Endothelial cell of umbilical vein (primary cell): ENCODE measurements around the gene PBX2. TPM values are rescaled to one million over a fixed set of nuclear protein-coding genes. Genes with fewer than 3 reads are reported as not detected.

Experiments
- BruUV-seq: library from RNA; stranded (reverse); fragments of 400-500 nt; replicated peaks from 2 replicates; lab custom pipeline; 2021; lab: Mats Ljungman, UMichigan
- CTCF ChIA-PET: fragments of 300-600, 350-600 bp; sonication (Branson Sonifier 250); formaldehyde crosslinking; loops from one replicate; lab custom pipeline; 2021; ENCODE audit warnings: antibody characterized with exemption, inconsistent platforms; lab: Charles Lee
- POLR2A ChIA-PET: fragments of 300-600, 350-600 bp; sonication (Branson Sonifier 250); formaldehyde crosslinking; loops from one replicate; lab custom pipeline; 2021; ENCODE audit warnings: antibody characterized with exemption, inconsistent platforms; lab: Charles Lee
- DNase-seq: peaks from one replicate; pipeline ENCODE4 v3.0.0-alpha.2; 2011; ENCODE audit warnings: low read depth, low spot score
- FAIRE-seq: peaks from 2 replicates; lab custom pipeline; 2011; peaks lifted over from hg19 to GRCh38; lab: Jason Lieb, UNC
- H2AFZ ChIP-seq: 2 replicates; pipeline ENCODE4 v1.6.0; 2012; ENCODE audit warnings: low read depth, low read length, control low read depth, inconsistent platforms
- H3K27ac ChIP-seq: 2 replicates; pipeline ENCODE4 v1.5.1; 2011; ENCODE audit warnings: low read depth, mild to moderate bottlenecking, control low read depth, low read length, moderate library complexity; ENCODE audit not compliant: insufficient read depth
- H3K27me3 ChIP-seq, 2 experiments: 2 replicates each; pipeline versions ENCODE4 v1.6.0 to v1.6.1; 2011; ENCODE audit warnings: low read length in 2 of 2, mixed read lengths in 1 of 2; ENCODE audit not compliant: control insufficient read depth in 2 of 2, insufficient read depth in 2 of 2
- H3K36me3 ChIP-seq, 2 experiments: 2 replicates in 1 of 2; 3 replicates in 1 of 2; pipeline ENCODE4 v1.5.1; 2011; ENCODE audit warnings: low read length in 2 of 2, mild to moderate bottlenecking in 1 of 2, moderate library complexity in 1 of 2; ENCODE audit not compliant: control insufficient read depth in 2 of 2, insufficient read depth in 2 of 2; ENCODE audit errors: extremely low read depth in 1 of 2
- H3K4me1 ChIP-seq: 3 replicates; pipeline ENCODE4 v1.5.1; 2011; ENCODE audit warnings: mild to moderate bottlenecking, low read length; ENCODE audit not compliant: control insufficient read depth, insufficient read depth; ENCODE audit errors: extremely low read depth
- H3K4me2 ChIP-seq: 2 replicates; pipeline ENCODE4 v1.6.1; 2011; ENCODE audit warnings: low read length, control low read depth, mixed read lengths; ENCODE audit not compliant: insufficient read depth
- H3K4me3 ChIP-seq, 3 experiments: fragments of 200-600 bp in 1 of 3; sonication (generic), shearing (Covaris generic) in 1 of 3; replicated peaks in 1 of 3; 2 replicates each; pipeline ENCODE4 v1.5.1; 2011 to 2016; ENCODE audit warnings: control low read depth in 3 of 3, low read length in 3 of 3, mild to moderate bottlenecking in 2 of 3, inconsistent platforms in 1 of 3, low read depth in 1 of 3, moderate library complexity in 1 of 3; ENCODE audit not compliant: insufficient read depth in 1 of 3
- H3K79me2 ChIP-seq: 2 replicates; pipeline ENCODE4 v1.6.0; 2012; ENCODE audit warnings: low read length, inconsistent platforms; ENCODE audit not compliant: control insufficient read depth, insufficient read depth
- H3K9ac ChIP-seq: replicated peaks from 2 replicates; pipeline ENCODE3; 2011; ENCODE audit warnings: low read length, control low read depth; ENCODE audit not compliant: insufficient read depth; ENCODE audit errors: extremely low read depth
- H3K9me1 ChIP-seq: replicated peaks from 3 replicates; pipeline ENCODE4 v1.6.0; 2011; ENCODE audit warnings: mild to moderate bottlenecking, low read length; ENCODE audit not compliant: control insufficient read depth, insufficient read depth; ENCODE audit errors: extremely low read depth
- H3K9me3 ChIP-seq: replicated peaks from 2 replicates; pipeline ENCODE4 v1.5.1; 2012; ENCODE audit warnings: low read length, inconsistent platforms; ENCODE audit not compliant: control insufficient read depth, insufficient read depth
- H4K20me1 ChIP-seq: replicated peaks from 2 replicates; pipeline ENCODE3; 2011; ENCODE audit warnings: mild to moderate bottlenecking, low read length; ENCODE audit not compliant: control insufficient read depth, insufficient read depth; ENCODE audit errors: extremely low read depth
- CTCF ChIP-seq, 2 donors: IDR thresholded peaks; 1 replicate in 1 of 2; 2 replicates in 1 of 2; pipeline ENCODE4 v1.5.1; 2011; ENCODE audit warnings: low read length in 2 of 2, mild to moderate bottlenecking in 2 of 2, moderate library complexity in 2 of 2, control low read depth in 1 of 2, inconsistent platforms in 1 of 2, low read depth in 1 of 2; ENCODE audit not compliant: insufficient read depth in 1 of 2; ENCODE audit errors: extremely low read depth in 1 of 2
- EZH2 ChIP-seq: IDR thresholded peaks from 2 replicates; pipeline ENCODE4 v1.6.1; 2012; ENCODE audit warnings: borderline replicate concordance, low read depth, mild to moderate bottlenecking, moderate library complexity, low read length, inconsistent platforms; ENCODE audit not compliant: severe bottlenecking
- FOS ChIP-seq: IDR thresholded peaks from 2 replicates; pipeline ENCODE4 v1.6.1; 2011; ENCODE audit warnings: mild to moderate bottlenecking, low read length, moderate library complexity, borderline replicate concordance; ENCODE audit not compliant: insufficient read depth
- GATA2 ChIP-seq: IDR thresholded peaks from 2 replicates; pipeline ENCODE4 v1.7.0; 2011; ENCODE audit warnings: low read depth, mild to moderate bottlenecking, moderate library complexity, mixed read lengths, low read length; ENCODE audit not compliant: insufficient read length, insufficient read depth
- JUN ChIP-seq: IDR thresholded peaks from 2 replicates; pipeline ENCODE4 v1.6.1; 2011; ENCODE audit warnings: borderline replicate concordance, low read depth; ENCODE audit not compliant: insufficient read length, insufficient read depth
- MAX ChIP-seq: IDR thresholded peaks from 2 replicates; pipeline ENCODE4 v1.6.1; 2011; ENCODE audit not compliant: insufficient read depth, insufficient read length
- MYC ChIP-seq: IDR thresholded peaks from one replicate; pipeline ENCODE4 v1.6.1; 2011; ENCODE audit warnings: mild to moderate bottlenecking, low read depth, low read length
- POLR2A ChIP-seq: IDR thresholded peaks from 2 replicates; pipeline ENCODE4 v1.6.1; 2012; ENCODE audit warnings: low read depth, mild to moderate bottlenecking, control low read depth, low read length
- POLR2AphosphoS5 ChIP-seq: IDR thresholded peaks from 2 replicates; pipeline ENCODE4 v1.6.1; 2012; ENCODE audit warnings: low read depth, mild to moderate bottlenecking, control low read depth, low read length, moderate library complexity; ENCODE audit not compliant: insufficient read depth
- dilution Hi-C: fragments of 300-500 bp; cut with MboI; formaldehyde crosslinking; loops from one replicate; pipeline ENCODE4 v1.15.0; 2019; ENCODE audit warnings: low sequenced_read_pairs; ENCODE audit not compliant: extremely low pct_ligation_motif_present
- intact Hi-C: fragments of 100-400 bp; cut with micrococcal nuclease; formaldehyde crosslinking; loops from one replicate; pipeline ENCODE4 v1.10.0; 2022
- polyA plus RNA-seq, 4 experiments: library from polyadenylated mRNA; depleted of rRNA in 3 of 4; stranded (reverse) in 3 of 4; unstranded in 1 of 4; fragments of >200 nt; gene quantifications; 2 replicates each; pipeline versions ENCODE4 v1.2.1 to v1.2.3, GENCODE V29; 2011 to 2012; ENCODE audit warnings: missing spikeins in 1 of 4
- total RNA-seq: library from RNA; stranded (reverse); gene quantifications from 2 replicates; pipeline ENCODE4 v1.2.3, GENCODE V29; 2021

Gene PBX2
- total and polyA plus RNA-seq, 2 donors (not counting 3 experiments of a cell fraction or from before 2014, with no cell fraction given), result 82.3 to 100 TPM

- Histone ChIP-seq H3K9me1 (no peaks in the 10 kb centered on the region), H4K20me1 (no peaks in the 10 kb centered on the region), H3K4me3 (peak within 1 kb of the TSS; percentile 41 to 71 (median 60)), H2AFZ (peak within 1 kb of the TSS; percentile 76), H3K79me2 (peaks cover 4% of the 10 kb centered on the region), H3K27me3 (peaks cover 4 to 5% of the 10 kb centered on the region in 2 experiments), H3K27ac (peak within 1 kb of the TSS; percentile 51), H3K4me1 (peaks cover 24% of the 10 kb centered on the region), H3K36me3 (peaks cover 0 to 7% of the 10 kb centered on the region in 2 experiments), H3K9me3 (no peaks in the 10 kb centered on the region), H3K9ac (peak within 1 kb of the TSS; percentile 64), H3K4me2 (peak within 1 kb of the TSS; percentile 40)
- TF ChIP-seq JUN, result no peak
- peak; percentile 61 for TF ChIP-seq POLR2A
- no peak for TF ChIP-seq POLR2AphosphoS5
- TF ChIP-seq GATA2, result no peak
- peak in 1 of 2 donors; percentile 16 for TF ChIP-seq CTCF (IDR thresholded peaks at IDR 0.05; ENCODE audit: extremely low read depth in 1 of 2, insufficient read depth in 1 of 2, low read depth in 1 of 2, low read length in 2 of 2)
- TF ChIP-seq FOS, result no peak
- no peak for TF ChIP-seq MYC
- no peak for TF ChIP-seq MAX
- no peak for TF ChIP-seq EZH2
- ChIA-PET CTCF (interaction anchor here (0.7 to 1.2 kb wide), 6 partner anchors 12 to 42 kb away, joined by 3 to 7 read pairs (median 4); no protein-coding TSS in a partner anchor), POLR2A (no interaction called here)
- FAIRE-seq (peak; percentile 93), DNase-seq (peak; percentile 94)
- intact Hi-C loops (loop anchor here (1.0 kb wide), 4 partner anchors 22 to 41 kb away; partner anchors contain the start of genes AGPAT1 and FKBPL), dilution Hi-C loops (no loop called here)
- TSS peak; percentile 32 for BruUV-seq
Observed at GRCh38 chr6:32153564-32154513, 36.2 kb downstream of the PBX2 start, which contains the start of gene PPT2. Gene PPT2 (plus strand): TSS chr6:32154141. CDS start chr6:32154595, 454 bp downstream.
